Kidney glomerular epithelial cell (primary cell): Measurements from ENCODE around the gene KMT5C.

Experiments
- DNase-seq: peaks from one replicate; lab custom pipeline; 2025; lab: John Stamatoyannopoulos, UW

The KMT5C gene

GRCh38 chr19:55339105-55339888 lies at the start of gene KMT5C:
KMT5C (plus strand) TSS chr19:55339876; CDS start chr19:55341937, 2,061 bp downstream.
- peak; percentile 100 for DNase-seq

DNA sequence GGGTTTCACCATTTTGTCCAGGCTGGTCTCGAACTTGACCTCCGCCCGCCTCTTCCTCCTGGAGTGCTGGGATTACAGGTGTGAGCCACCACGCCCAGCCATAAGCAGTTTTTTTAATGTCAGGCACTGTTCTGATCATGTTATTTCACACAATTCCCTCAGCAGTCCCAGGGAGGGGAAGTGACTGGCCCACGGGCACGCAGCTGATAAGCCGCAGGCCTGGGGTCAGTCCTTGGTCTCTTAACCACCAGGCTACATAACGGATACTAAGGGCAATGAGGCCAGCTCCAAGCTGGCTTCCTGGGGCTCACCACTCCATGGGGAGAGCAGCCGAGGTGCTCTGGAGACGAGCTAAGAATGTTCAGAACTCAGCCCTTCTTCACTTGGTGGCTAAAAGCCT lies 42.4 kb upstream of the KMT5C start:
- DNase-seq, result no peak

DNA sequence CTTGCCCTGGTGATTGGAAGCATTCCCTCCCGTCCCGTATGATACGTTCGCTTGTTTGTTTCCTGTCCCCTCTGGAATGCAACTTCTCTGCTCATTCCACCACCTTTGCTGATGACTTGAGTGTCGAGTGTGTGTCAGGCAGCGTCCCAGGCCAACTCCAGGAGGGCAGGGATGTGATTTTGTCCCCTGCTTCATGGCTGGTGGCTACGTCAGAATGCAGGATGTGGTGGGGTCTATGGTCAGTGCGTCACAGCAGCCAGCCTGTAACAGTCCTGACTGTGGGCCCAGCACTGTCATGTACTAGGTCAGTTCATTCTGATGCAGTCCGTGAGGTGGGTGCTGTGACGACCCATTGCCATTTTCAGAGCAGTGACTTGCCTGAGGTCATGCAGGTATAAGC lies 39.7 kb upstream of the KMT5C start:
- DNase-seq, result no peak

- no peak for DNase-seq
Measured at GRCh38 chr19:55300886-55301458, 38.7 kb upstream of the KMT5C start.

GRCh38 chr19:55301459-55302317 lies 38.0 kb upstream of the KMT5C start:
- DNase-seq, result peak; percentile 31

GRCh38 chr19:55302318-55302703 lies 37.4 kb upstream of the KMT5C start:
- DNase-seq, result no peak

DNA sequence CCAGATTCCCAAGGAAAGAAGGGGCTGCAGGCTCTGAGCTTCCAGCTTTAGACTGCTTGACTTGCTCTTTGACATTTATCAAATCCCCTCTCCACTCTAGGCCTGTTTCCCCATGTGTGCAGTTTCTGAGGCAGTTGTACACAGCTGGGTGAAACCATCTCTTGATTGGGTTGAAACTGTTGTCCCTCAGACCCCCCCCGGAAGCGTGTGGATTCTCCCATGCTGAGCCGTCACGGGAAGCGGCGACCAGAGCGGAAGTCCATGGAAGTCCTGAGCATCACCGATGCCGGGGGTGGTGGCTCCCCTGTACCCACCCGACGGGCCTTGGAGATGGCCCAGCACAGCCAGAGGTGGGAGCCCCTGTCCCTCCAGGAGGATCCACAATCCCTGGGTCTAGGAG lies 36.2 kb upstream of the KMT5C start:
- no peak for DNase-seq

DNA sequence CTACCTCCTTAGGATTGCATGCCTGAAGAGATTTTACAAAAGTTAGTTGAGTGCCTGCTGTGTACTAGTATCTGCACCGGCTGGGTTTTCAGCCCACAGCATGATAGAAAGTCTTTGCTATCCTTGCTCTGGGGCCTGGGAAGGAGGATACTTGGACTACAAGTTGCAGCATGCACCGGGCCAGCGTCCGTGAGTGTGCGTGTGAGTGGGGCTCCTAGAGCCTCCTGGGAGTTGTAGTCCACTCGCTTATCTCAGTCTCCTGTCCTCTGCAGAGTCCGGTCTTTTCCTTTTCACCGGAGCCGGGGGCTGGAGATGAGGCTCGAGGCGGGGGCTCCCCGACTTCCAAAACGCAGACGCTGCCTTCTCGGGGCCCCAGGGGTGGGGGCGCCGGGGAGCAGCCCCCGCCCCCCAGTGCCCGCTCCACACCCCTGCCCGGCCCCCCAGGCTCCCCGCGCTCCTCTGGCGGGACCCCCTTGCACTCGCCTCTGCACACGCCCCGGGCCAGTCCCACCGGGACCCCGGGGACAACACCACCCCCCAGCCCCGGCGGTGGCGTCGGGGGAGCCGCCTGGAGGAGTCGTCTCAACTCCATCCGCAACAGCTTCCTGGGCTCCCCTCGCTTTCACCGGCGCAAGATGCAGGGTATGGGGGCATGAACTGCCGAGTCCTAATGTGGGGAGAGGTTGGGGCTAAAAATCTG lies 35.2 kb upstream of the KMT5C start:
- no peak for DNase-seq

DNA sequence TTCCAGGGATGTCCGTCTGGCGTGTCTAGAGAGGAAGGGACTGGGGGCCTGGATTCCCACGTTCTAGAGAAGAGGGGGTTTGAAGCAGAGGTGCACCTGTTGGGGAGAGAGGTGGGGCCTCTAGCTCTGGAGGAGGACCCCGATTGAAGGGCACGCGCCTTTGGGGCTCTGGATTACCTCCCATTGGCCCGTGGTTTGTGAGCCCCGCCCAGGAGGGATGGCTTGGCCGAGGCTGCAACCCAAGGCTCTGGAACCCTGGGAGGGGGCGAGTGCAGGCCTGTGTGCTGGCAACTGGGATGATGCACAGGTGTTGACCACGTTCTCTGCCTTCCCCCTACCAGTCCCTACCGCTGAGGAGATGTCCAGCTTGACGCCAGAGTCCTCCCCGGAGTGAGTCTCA lies 34.7 kb upstream of the KMT5C start:
- DNase-seq, result no peak

DNA sequence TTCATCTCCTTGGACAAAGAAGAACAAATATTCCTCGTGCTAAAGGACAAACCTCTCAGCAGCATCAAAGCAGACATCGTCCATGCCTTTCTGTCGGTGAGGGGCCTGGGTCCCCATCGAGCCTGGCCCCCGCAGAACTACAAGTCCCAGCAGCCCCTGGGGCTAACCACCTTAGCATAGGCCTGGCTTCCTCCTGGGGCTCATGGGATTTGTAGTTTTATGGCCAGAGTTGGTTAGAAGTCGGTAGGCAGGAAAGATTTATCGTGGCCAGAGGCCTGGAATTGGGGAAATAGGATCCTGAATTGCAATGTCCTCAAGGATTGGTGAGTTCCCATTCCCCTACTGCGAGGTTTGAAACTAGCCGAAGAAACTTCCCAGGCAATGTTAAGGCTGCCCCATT lies 34.2 kb upstream of the KMT5C start:
- DNase-seq, result no peak

GRCh38 chr19:55305983-55306562 lies 33.6 kb upstream of the KMT5C start:
- no peak for DNase-seq

GRCh38 chr19:55306712-55307111 lies 33.0 kb upstream of the KMT5C start:
- no peak for DNase-seq

- DNase-seq, result no peak
Measured at GRCh38 chr19:55308281-55308680, 31.4 kb upstream of the KMT5C start.

DNA sequence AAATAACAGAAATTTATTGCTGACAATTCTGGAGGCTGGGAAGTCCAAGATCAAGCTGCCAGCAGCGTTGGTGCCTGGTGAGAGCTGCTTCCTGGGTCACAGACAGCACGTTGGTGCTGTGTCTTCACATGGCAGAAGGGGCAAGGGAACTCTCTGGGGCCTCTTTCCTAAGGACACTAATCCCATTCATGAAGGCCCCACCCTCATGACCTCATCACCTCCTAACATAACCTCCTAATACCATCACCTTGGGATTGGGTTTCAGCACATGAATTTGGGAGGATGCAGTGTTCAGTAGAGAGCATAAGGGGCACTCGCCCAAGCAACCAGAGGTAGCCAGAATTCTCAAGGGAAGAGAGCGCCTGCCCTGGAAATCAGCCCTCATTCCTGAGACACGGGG lies 30.2 kb upstream of the KMT5C start:
- no peak for DNase-seq

GRCh38 chr19:55310498-55310897 lies 29.2 kb upstream of the KMT5C start:
- DNase-seq, result no peak

DNA sequence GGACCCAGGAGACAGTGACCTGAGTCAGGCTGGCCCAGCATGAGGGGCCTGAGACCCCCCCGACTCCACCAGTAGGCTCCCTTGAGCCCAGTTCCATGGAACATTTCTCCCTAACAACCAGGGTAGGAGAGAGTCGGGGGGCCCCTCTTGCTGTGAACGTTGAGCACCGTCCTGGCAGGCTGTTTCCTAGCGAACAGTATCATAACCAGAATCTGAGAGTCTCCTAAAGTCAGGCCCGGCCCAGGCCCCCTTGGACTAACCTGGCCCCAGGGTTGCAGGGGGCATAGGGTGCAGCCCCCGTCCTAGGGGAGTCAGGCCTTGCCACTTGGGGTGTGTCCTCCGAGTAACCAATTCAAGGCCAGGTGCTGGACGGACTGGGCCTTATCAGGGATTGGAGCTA lies 28.3 kb upstream of the KMT5C start:
- no peak for DNase-seq

DNA sequence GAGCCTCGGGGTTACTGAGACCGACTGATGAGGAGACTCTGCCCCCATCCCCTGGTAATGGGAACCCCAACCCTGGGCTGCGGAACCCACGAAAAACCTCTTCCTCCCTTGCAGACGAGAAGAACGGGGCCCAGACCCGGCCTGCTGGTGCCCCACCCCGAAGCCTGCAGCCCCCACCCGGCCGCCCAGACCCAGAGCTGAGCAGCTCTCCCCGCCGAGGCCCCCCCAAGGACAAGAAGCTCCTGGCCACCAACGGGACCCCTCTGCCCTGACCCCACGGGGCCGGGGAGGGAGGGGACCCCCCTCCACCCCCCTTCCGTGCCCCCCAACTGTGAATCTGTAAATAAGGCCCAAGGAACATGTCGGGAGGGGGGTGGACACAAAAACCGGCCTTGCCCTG lies 27.9 kb upstream of the KMT5C start:
- DNase-seq, result no peak

DNA sequence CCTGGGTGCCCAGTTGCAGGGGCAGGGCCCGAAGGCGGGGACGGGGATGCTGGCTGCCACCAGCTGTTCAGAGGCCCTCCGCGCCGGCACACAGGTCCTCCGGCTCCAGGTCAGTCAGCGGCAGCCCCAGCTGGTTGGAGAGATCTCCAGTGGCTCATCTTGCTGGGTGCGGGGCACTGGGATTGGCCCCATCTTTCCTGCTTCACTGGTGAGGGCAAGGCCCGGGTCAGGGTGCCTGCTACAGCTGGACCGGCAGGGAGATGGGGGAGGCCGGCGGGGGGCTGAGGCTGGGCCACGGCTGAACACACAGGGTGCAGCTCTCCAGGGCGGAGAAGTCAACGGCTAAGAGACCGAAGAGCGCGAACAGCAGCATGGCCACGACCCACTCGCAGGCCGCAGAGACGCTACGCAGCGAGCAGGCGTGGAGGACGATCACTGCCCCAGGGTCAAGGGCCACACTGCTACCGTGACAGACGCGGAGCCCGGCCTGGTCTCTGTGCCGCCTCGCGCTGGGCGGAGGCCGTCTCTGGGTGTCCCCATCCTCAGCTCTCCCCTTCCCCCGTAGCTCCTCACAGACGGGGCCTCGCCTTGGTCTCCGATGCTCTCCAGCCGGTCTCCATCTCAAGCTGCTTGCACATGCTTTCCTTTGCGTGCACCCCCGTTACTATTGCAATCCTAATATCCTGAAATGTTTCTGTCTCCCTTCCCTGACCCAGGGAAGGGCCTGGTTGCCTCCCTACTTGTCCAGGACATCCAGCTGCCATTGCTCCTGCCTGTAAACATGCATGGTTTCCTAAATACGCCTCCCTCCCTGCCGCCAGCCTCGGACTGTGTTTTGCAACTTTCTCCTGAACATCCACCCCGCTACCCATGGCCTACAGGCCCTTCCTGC lies 26.8 kb upstream of the KMT5C start:
- DNase-seq, result no peak

DNA sequence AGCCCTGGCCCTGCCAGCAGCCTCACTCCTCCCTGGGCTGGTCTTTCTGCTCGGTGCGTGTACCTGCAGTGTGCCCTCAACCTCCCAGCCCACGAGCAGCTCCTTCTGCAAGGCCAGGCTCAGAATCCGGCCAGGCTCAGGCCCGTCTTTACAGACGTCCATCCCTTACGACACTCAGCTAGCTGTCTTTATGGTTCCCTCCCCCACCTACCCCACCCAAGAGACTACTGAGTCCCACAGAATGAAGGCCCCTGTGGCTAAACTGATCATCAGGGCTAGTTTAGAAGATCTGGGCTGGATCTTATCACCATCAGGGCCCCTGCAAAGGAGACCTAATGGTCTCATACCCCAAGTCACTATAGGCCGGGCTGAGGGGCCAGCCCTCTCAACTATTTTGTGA lies 25.3 kb upstream of the KMT5C start:
- DNase-seq, result no peak

DNA sequence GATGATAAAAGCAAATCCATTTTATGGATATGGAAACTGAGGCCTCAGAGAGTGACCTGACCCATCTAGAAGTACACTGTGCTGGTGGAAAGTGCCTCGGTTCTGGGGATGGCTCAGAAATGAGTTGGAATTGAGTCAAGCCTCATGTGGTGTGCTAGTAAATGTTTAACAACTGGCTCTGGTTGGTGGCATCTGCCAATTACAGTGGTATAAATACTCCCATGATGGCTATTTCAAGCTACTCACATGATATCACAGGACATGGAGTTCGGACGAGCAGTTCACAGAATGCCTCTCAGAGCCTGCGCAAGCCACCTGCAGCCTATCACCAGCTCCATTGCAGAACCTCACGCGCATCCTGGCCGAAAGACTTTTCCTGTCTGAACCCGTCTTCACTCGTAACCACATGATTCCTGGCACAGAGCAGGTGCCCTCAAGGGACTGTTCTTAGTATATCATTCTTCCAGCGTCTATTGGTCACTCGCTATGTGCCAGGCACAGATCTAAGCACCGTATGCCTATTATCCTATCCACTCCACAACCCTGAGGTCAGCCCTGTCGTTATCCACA lies 23.6 kb upstream of the KMT5C start:
- no peak for DNase-seq

- no peak for DNase-seq
Measured at GRCh38 chr19:55316646-55317045, 23.0 kb upstream of the KMT5C start.
